IMR-90 (cell line): Measurements from ENCODE around the gene CCNI.

Experiments used
- SMC3 ChIP-seq: fragments of 150-350 bp; IDR thresholded peaks from 2 replicates; pipeline ENCODE4 v1.6.1; 2016; ENCODE audit warnings: low read depth, mild to moderate bottlenecking, antibody characterized with exemption, low read length, moderate library complexity
- TF ChIP-seq, protein P1 (sequence below): conservative IDR thresholded peaks from 2 replicates; pipeline ENCODE4 v1.5.1; 2012; ENCODE audit warnings: mild to moderate bottlenecking, low read depth, low read length, improper control_type of control experiment

DNA sequence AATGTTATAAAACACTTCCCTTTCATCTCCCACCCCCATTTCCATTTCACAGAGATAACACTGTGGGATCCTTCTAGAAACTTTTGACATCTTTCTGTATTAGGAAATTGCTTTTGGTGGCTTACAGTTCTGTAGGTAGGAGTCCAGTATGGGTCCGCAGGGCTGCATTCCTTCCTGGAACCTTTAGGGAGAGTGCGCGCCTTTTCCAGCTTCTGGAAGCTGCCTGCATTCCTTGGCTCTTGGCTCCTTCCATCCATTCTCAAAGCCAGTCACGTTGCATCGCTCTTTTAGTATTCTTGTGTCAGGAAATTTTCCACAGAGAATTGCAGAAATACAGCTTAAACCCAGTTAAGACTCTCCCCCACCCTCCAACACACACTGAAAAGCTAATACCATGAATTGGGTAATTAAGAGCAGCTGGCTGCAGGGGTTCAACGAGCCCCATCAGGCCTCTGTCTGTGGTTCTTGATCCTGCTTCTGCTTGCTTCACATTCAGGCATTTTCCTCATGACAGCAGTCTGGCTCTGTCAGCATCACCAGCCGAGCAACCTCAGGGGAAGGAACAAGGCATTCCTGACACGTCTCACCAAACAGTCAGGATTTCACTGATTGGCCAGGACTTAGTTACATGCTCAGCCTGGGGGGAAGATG, 77.4 kb downstream of the CCNI start:
- TF ChIP-seq SMC3, result no peak
- TF ChIP-seq, protein P1, sequence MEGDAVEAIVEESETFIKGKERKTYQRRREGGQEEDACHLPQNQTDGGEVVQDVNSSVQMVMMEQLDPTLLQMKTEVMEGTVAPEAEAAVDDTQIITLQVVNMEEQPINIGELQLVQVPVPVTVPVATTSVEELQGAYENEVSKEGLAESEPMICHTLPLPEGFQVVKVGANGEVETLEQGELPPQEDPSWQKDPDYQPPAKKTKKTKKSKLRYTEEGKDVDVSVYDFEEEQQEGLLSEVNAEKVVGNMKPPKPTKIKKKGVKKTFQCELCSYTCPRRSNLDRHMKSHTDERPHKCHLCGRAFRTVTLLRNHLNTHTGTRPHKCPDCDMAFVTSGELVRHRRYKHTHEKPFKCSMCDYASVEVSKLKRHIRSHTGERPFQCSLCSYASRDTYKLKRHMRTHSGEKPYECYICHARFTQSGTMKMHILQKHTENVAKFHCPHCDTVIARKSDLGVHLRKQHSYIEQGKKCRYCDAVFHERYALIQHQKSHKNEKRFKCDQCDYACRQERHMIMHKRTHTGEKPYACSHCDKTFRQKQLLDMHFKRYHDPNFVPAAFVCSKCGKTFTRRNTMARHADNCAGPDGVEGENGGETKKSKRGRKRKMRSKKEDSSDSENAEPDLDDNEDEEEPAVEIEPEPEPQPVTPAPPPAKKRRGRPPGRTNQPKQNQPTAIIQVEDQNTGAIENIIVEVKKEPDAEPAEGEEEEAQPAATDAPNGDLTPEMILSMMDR, result no peak
